ENCODE measurements around the gene EEF1A1. TPM values are rescaled to one million over a fixed set of nuclear protein-coding genes. Genes with fewer than 3 reads are reported as not detected.
"Not testable (repeated sequence)": the region's sequence is repeated elsewhere in the genome, so short reads cannot be mapped to it uniquely, and the experiment has no call there.

The EEF1A1 gene
- total RNA-seq (2014; rRNA removed; shearing (Covaris generic); ENCODE audit: low replicate concordance): 10,549 and 10,623 TPM in 2 replicates

GRCh38 chr6:73520688-73521350 is at the start of gene EEF1A1:
EEF1A1 (minus strand) TSS chr6:73521032; CDS start chr6:73520026, 1,006 bp downstream.
- Histone ChIP-seq H2AFZ (ENCODE audit: low read length) (peak within 1 kb of the TSS; percentile 38; the same call in 1 of the 2 replicates), H3K9me3 (ENCODE audit: low read length) (no peaks in the 10 kb centered on the region), H3K36me3 (ENCODE audit: insufficient read depth, low read length) (peaks cover 39% of the 10 kb centered on the region), H3K27ac (ENCODE audit: low read length) (peak within 1 kb of the TSS; percentile 96), H3K4me1 (ENCODE audit: low read length) (peaks cover 34% of the 10 kb centered on the region), H3K4me2 (ENCODE audit: low read depth, low read length, poor library complexity, severe bottlenecking) (peak within 1 kb of the TSS; percentile 94), H3K4me3 (ENCODE audit: low read length) (peak within 1 kb of the TSS; percentile 99), H3K27me3 (ENCODE audit: low read length) (no peaks in the 10 kb centered on the region), H4K20me1 (ENCODE audit: insufficient read depth, low read depth, low read length) (peaks cover 19% of the 10 kb centered on the region), H3K9me2 (replicated peaks; ENCODE audit: insufficient read depth, low read length) (no peaks in the 10 kb centered on the region), H3K9ac (ENCODE audit: low read length) (peak within 1 kb of the TSS; percentile 100), H3K79me2 (ENCODE audit: low read length) (peaks cover 22% of the 10 kb centered on the region)
- DNase-seq: peak; percentile 100

GRCh38 chr6:73569121-73569520 is 48.3 kb upstream of the EEF1A1 start:
- Histone ChIP-seq H3K79me2 (ENCODE audit: low read length) (no peaks in the 10 kb centered on the region), H3K4me1 (ENCODE audit: low read length) (no peaks in the 10 kb centered on the region), H3K4me2 (ENCODE audit: low read depth, low read length, poor library complexity, severe bottlenecking) (no peak overlapping the region), H3K4me3 (ENCODE audit: low read length) (no peak overlapping the region), H3K9ac (ENCODE audit: low read length) (no peak overlapping the region), H2AFZ (ENCODE audit: low read length) (no peak overlapping the region), H3K9me2 (replicated peaks; ENCODE audit: insufficient read depth, low read length) (no peaks in the 10 kb centered on the region), H3K27me3 (ENCODE audit: low read length) (no peaks in the 10 kb centered on the region), H3K27ac (ENCODE audit: low read length) (no peak overlapping the region), H3K9me3 (ENCODE audit: low read length) (no peaks in the 10 kb centered on the region), H4K20me1 (ENCODE audit: insufficient read depth, low read depth, low read length) (no peaks in the 10 kb centered on the region), H3K36me3 (ENCODE audit: insufficient read depth, low read length) (no peaks in the 10 kb centered on the region)
- no peak for DNase-seq

GRCh38 chr6:73566954-73567591 is 46.2 kb upstream of the EEF1A1 start:
- no peaks in the 10 kb centered on the region for H3K4me1 ChIP-seq (ENCODE audit: low read length)
- no peaks in the 10 kb centered on the region for H3K9me2 ChIP-seq (replicated peaks; ENCODE audit: insufficient read depth, low read length)
- H3K4me3 ChIP-seq (ENCODE audit: low read length): no peak overlapping the region
- no peak overlapping the region for H2AFZ ChIP-seq (ENCODE audit: low read length)
- H3K27ac ChIP-seq (ENCODE audit: low read length): no peak overlapping the region
- no peaks in the 10 kb centered on the region for H3K36me3 ChIP-seq (ENCODE audit: insufficient read depth, low read length)
- no peaks in the 10 kb centered on the region for H3K27me3 ChIP-seq (ENCODE audit: low read length)
- no peaks in the 10 kb centered on the region for H4K20me1 ChIP-seq (ENCODE audit: insufficient read depth, low read depth, low read length)
- H3K79me2 ChIP-seq (ENCODE audit: low read length): no peaks in the 10 kb centered on the region
- H3K9me3 ChIP-seq (ENCODE audit: low read length): no peaks in the 10 kb centered on the region
- no peak overlapping the region for H3K9ac ChIP-seq (ENCODE audit: low read length)
- DNase-seq: peak; percentile 1
- no peak overlapping the region for H3K4me2 ChIP-seq (ENCODE audit: low read depth, low read length, poor library complexity, severe bottlenecking)

- H2AFZ ChIP-seq (ENCODE audit: low read length); H3K4me2 ChIP-seq (ENCODE audit: low read depth, low read length, poor library complexity, severe bottlenecking); H3K79me2 ChIP-seq (ENCODE audit: low read length): not testable (repeated sequence)
Measured at GRCh38 chr6:73566486-73566871, 45.6 kb upstream of the EEF1A1 start.

GRCh38 chr6:73565767-73566485 is 45.1 kb upstream of the EEF1A1 start:
- no peak overlapping the region for H3K4me2 ChIP-seq (ENCODE audit: low read depth, low read length, poor library complexity, severe bottlenecking)
- H2AFZ ChIP-seq (ENCODE audit: low read length): no peak overlapping the region
- no peaks in the 10 kb centered on the region for H3K9me2 ChIP-seq (replicated peaks; ENCODE audit: insufficient read depth, low read length)
- no peaks in the 10 kb centered on the region for H3K9me3 ChIP-seq (ENCODE audit: low read length)
- H3K4me1 ChIP-seq (ENCODE audit: low read length): peaks cover 1% of the 10 kb centered on the region
- no peaks in the 10 kb centered on the region for H3K27me3 ChIP-seq (ENCODE audit: low read length)
- H3K27ac ChIP-seq (ENCODE audit: low read length): no peak overlapping the region
- DNase-seq: no peak
- no peaks in the 10 kb centered on the region for H3K36me3 ChIP-seq (ENCODE audit: insufficient read depth, low read length)
- no peaks in the 10 kb centered on the region for H4K20me1 ChIP-seq (ENCODE audit: insufficient read depth, low read depth, low read length)
- H3K9ac ChIP-seq (ENCODE audit: low read length): no peak overlapping the region
- no peak overlapping the region for H3K4me3 ChIP-seq (ENCODE audit: low read length)
- H3K79me2 ChIP-seq (ENCODE audit: low read length): no peaks in the 10 kb centered on the region

More at GRCh38 chr6:73566486-73566871, 45.6 kb upstream of the EEF1A1 start:
- H3K4me3 ChIP-seq (ENCODE audit: low read length); H4K20me1 ChIP-seq (ENCODE audit: insufficient read depth, low read depth, low read length); H3K9me2 ChIP-seq (replicated peaks; ENCODE audit: insufficient read depth, low read length); H3K27ac ChIP-seq (ENCODE audit: low read length); H3K36me3 ChIP-seq (ENCODE audit: insufficient read depth, low read length); H3K9ac ChIP-seq (ENCODE audit: low read length); H3K9me3 ChIP-seq (ENCODE audit: low read length); DNase-seq; H3K27me3 ChIP-seq (ENCODE audit: low read length); H3K4me1 ChIP-seq (ENCODE audit: low read length): not testable (repeated sequence)

GRCh38 chr6:73564578-73565345 is 43.9 kb upstream of the EEF1A1 start:
- H3K9me3 ChIP-seq (ENCODE audit: low read length): no peaks in the 10 kb centered on the region
- no peak overlapping the region for H3K4me2 ChIP-seq (ENCODE audit: low read depth, low read length, poor library complexity, severe bottlenecking)
- H3K79me2 ChIP-seq (ENCODE audit: low read length): no peaks in the 10 kb centered on the region
- H2AFZ ChIP-seq (ENCODE audit: low read length): no peak overlapping the region
- H3K9me2 ChIP-seq (replicated peaks; ENCODE audit: insufficient read depth, low read length): no peaks in the 10 kb centered on the region
- H3K9ac ChIP-seq (ENCODE audit: low read length): no peak overlapping the region
- H3K4me1 ChIP-seq (ENCODE audit: low read length): peaks cover 2% of the 10 kb centered on the region
- DNase-seq: peak; percentile 45
- no peaks in the 10 kb centered on the region for H3K36me3 ChIP-seq (ENCODE audit: insufficient read depth, low read length)
- no peak overlapping the region for H3K27ac ChIP-seq (ENCODE audit: low read length)
- H3K27me3 ChIP-seq (ENCODE audit: low read length): no peaks in the 10 kb centered on the region
- H3K4me3 ChIP-seq (ENCODE audit: low read length): no peak overlapping the region
- H4K20me1 ChIP-seq (ENCODE audit: insufficient read depth, low read depth, low read length): no peaks in the 10 kb centered on the region

GRCh38 chr6:73562558-73562957 is 41.7 kb upstream of the EEF1A1 start:
- H3K27ac ChIP-seq (ENCODE audit: low read length): no peak overlapping the region
- H3K27me3 ChIP-seq (ENCODE audit: low read length): no peaks in the 10 kb centered on the region
- no peaks in the 10 kb centered on the region for H4K20me1 ChIP-seq (ENCODE audit: insufficient read depth, low read depth, low read length)
- DNase-seq: no peak
- no peaks in the 10 kb centered on the region for H3K9me3 ChIP-seq (ENCODE audit: low read length)
- no peak overlapping the region for H3K4me3 ChIP-seq (ENCODE audit: low read length)
- no peaks in the 10 kb centered on the region for H3K79me2 ChIP-seq (ENCODE audit: low read length)
- no peaks in the 10 kb centered on the region for H3K36me3 ChIP-seq (ENCODE audit: insufficient read depth, low read length)
- no peak overlapping the region for H2AFZ ChIP-seq (ENCODE audit: low read length)
- no peak overlapping the region for H3K4me2 ChIP-seq (ENCODE audit: low read depth, low read length, poor library complexity, severe bottlenecking)
- H3K9ac ChIP-seq (ENCODE audit: low read length): no peak overlapping the region
- H3K9me2 ChIP-seq (replicated peaks; ENCODE audit: insufficient read depth, low read length): no peaks in the 10 kb centered on the region
- H3K4me1 ChIP-seq (ENCODE audit: low read length): peaks cover 2% of the 10 kb centered on the region

Measured in Karpas-422 (cell line).